GM21528 (cell line): ENCODE data around the gene HDAC3.
"Not testable (repeated sequence)": the region's sequence is repeated elsewhere in the genome, so short reads cannot be mapped to it uniquely, and the experiment has no call there.

Experiments
- ATAC-seq: cut with Tn5 transposase; IDR thresholded peaks from one replicate; pipeline ENCODE4 v1.9.1; 2021; ENCODE audit warnings: mild to moderate bottlenecking, moderate library complexity; ENCODE audit not compliant: unreplicated experiment, low FRiP score

HDAC3 gene

GRCh38 chr5:141637123-141637766 lies 596 bp upstream of the HDAC3 start:
- ATAC-seq: peak; percentile 32

- ATAC-seq: no peak
Measured at GRCh38 chr5:141636106-141636412, 590 bp downstream of the HDAC3 start.

GRCh38 chr5:141635646-141636045 lies 1.0 kb downstream of the HDAC3 start:
- ATAC-seq: no peak

- no peak for ATAC-seq
Measured at GRCh38 chr5:141634720-141635119, 1.9 kb downstream of the HDAC3 start.

GRCh38 chr5:141633871-141634561 lies 2.6 kb downstream of the HDAC3 start:
- ATAC-seq: peak; percentile 62

- ATAC-seq: no peak
Measured at GRCh38 chr5:141632650-141633049, 4.0 kb downstream of the HDAC3 start.

GRCh38 chr5:141630570-141631140 lies 6.0 kb downstream of the HDAC3 start:
- ATAC-seq: no peak

- ATAC-seq: no peak
Measured at GRCh38 chr5:141628175-141628788, 8.4 kb downstream of the HDAC3 start.

GRCh38 chr5:141623611-141624010 lies 13.0 kb downstream of the HDAC3 start:
- no peak for ATAC-seq

- peak; percentile 51 for ATAC-seq
Measured at GRCh38 chr5:141623186-141623585, 13.5 kb downstream of the HDAC3 start.

GRCh38 chr5:141618804-141619554 lies 17.7 kb downstream of the HDAC3 start, which contains the start of gene DIAPH1:
Gene DIAPH1 (minus strand): TSS chr5:141619000. CDS start chr5:141618914, 86 bp downstream.
- peak; percentile 86 for ATAC-seq

- ATAC-seq: peak; percentile 31
Measured at GRCh38 chr5:141618030-141618803, 18.4 kb downstream of the HDAC3 start.

GRCh38 chr5:141617682-141618029 lies 19.0 kb downstream of the HDAC3 start:
- no peak for ATAC-seq

GRCh38 chr5:141617128-141617527 lies 19.5 kb downstream of the HDAC3 start:
- ATAC-seq: no peak

- ATAC-seq: no peak
Measured at GRCh38 chr5:141615991-141616720, 20.5 kb downstream of the HDAC3 start.

GRCh38 chr5:141613344-141613743 lies 23.3 kb downstream of the HDAC3 start:
- ATAC-seq: no peak

GRCh38 chr5:141611289-141611688 lies 25.4 kb downstream of the HDAC3 start:
- ATAC-seq: no peak

- not testable (repeated sequence) for ATAC-seq
Measured at GRCh38 chr5:141609921-141610320, 26.7 kb downstream of the HDAC3 start.

- no peak for ATAC-seq
Measured at GRCh38 chr5:141609044-141609443, 27.6 kb downstream of the HDAC3 start.
